Measurements from ENCODE around the gene VDAC1.

GRCh38 chr5:133944263-133945185 is 60.3 kb downstream of the VDAC1 start:
- peak in 3 of 6 experiments; percentile 20 to 46 (median 35) for TF ChIP-seq CTCF (IDR thresholded peaks at IDR 0.05)
- TF ChIP-seq POLR2A (IDR thresholded peaks at IDR 0.05), result no peak
